ENCODE measurements around the gene TFAP2A.

TFAP2A gene

GRCh38 chr6:10425975-10426780, 11.3 kb upstream of the TFAP2A start:
- no peak for DNase-seq (ENCODE audit: low spot score)

GRCh38 chr6:10425176-10425974, 10.5 kb upstream of the TFAP2A start:
- no peak for DNase-seq (ENCODE audit: low spot score)

DNA sequence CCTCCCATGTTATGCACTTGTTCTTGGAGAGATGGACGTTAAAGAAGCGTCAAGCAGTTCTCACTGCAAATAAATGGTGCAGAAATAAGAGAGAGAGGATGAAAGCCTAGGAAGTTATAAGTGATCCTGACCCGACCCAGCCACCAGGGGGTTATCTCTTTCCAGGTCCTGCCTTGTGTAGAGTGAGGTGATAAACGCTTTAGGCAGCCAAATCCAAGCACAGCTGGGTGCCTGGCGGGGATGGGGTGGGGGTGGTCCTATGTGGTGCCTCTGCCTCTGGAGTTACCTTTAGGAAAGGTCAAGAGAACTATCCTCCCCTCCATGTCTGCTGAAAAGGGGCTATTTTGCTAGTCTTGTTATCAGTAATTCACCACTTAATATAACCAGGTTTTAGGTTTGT, 9.2 kb upstream of the TFAP2A start:
- DNase-seq (ENCODE audit: low spot score): no peak

DNA sequence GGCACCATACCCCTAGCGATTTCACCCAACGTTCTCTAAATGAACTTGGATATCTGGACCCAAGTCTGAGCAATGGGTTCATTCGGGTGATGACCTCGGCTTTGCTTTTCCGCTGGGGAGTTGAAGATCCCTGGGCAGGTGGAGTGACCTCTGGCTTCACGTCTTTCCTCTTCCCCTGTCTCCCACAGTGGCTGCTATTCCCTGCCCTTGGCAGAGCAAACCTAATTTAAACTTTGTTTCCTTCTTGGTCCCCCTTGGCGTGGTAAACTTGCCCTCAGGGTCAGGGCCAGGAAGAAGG, 7.8 kb upstream of the TFAP2A start:
- DNase-seq (ENCODE audit: low spot score): no peak

GRCh38 chr6:10421921-10422736, 7.3 kb upstream of the TFAP2A start:
- DNase-seq (ENCODE audit: low spot score): no peak

GRCh38 chr6:10421158-10421920, 6.5 kb upstream of the TFAP2A start:
- no peak for DNase-seq (ENCODE audit: low spot score)

GRCh38 chr6:10420546-10421157, 5.8 kb upstream of the TFAP2A start:
- DNase-seq (ENCODE audit: low spot score): no peak

DNA sequence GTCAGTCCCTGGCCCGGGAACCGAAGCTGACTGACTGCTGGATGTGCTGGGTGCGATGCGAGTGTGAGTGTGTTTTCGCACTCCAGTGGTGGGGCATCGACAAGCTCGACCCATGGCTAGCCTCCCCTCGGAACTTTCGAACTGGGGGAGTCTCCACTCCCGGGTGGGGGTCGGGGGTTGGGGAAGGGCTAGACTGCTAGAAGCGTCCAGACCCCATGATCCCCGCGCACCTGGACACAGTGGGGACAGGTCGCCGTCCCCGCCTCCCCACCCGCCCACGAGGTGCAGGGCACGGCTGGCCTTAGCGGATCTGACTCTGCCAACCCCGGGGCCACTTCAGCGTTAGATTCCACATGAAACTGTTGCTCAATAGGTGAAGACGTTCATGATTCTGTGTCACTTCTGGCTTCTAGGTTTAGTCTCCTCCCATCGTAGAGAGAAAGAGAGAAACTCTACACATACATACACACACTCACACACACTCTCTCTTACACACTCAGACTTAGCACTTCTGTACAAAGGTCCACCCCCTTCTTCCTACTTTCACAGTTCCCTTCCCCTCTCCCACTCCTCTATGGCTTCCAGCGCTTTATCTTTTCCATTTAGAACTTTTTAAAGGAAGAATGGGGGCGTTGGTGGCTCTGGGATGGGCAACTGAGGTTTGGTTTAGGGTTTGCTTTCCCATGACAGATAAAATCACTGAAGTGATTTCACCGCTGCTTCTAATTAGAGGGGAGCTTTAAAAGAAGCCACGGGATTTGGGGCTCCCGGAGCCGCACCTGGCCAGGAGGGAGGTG, 5.1 kb upstream of the TFAP2A start:
- no peak for DNase-seq (ENCODE audit: low spot score)

GRCh38 chr6:10418862-10419748, 4.2 kb upstream of the TFAP2A start:
- DNase-seq (ENCODE audit: low spot score): no peak

DNA sequence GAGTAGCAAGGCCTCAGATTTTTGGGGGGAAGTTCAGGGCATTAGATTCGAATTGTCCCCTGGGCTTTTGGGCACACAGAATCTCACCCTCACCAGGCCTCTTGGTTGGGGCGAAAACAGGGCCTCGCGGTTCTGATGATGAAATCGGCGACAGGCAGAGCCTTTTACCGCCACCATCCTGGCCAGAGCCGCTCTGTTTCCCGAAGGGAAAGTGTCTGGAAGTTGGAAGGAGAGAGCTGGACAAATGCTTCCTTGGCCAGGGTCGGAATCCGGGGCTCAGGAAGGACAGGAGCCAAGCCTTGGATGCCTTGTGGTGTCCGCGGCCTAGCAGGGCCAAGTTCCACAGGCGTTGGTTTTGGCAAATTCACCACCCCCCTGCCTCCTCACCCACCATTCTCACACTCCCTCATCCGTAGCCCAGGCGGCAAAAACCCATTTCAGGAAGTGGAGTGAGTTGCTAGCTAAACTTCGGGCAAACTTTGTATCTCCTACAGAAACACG, 3.5 kb upstream of the TFAP2A start:
- no peak for DNase-seq (ENCODE audit: low spot score)

GRCh38 chr6:10417681-10418104, 2.8 kb upstream of the TFAP2A start:
- DNase-seq (ENCODE audit: low spot score): no peak

DNA sequence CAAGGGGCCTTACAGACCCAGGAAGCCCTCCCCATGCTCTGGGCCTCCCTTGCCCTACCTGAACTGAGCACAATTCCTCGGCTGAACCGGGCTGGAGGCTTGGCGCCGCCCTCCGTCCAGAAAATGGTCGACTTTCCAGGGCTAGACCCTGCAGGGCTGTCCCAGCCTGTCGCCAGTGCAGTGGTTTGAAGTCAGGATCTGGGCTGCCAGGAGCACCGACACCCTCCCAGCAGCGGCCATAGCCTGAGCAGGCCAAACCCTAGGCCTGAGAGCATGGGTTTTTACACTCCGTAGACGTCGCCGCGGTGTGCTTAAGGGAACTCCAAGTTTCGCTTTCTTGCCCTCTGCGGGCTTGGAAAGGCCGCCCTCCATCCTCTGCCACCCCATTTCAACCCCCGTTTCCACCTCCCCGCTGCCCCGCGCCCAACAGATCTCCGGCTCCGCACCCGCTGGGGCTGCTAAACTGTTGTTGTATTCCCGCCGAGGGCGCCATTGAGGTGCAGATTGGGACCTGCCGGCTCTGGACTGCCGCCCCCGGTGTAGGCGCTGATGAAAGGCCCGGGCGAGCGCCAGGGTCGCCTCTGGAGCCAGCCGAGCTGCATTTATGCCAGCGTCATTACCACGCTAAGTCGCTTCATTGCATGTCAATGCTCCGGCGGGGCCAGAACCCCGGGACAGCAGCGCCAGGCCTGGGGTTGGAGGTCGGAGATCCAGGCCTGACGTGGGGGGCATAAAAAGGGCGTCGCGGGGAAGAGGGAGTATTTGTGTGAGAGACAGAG, 2.2 kb upstream of the TFAP2A start:
- no peak for DNase-seq (ENCODE audit: low spot score)

DNA sequence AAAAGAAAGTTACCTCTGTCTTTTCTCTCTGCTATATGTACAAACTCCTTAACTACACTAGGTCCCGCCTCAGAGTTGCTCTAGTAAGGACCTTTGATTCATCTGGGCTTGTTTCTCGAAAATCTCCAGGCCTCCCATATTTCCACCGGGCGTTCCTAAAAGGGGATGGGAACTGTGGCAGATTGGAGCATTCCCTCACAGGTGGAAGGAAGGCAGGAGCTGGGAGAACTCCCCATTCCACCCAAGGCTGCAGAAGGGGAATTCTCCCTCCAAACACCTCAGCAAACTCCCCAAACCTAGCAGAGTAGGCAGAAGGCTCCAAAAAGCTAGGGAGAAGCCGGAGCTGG, 1.6 kb upstream of the TFAP2A start:
- no peak for DNase-seq (ENCODE audit: low spot score)

DNA sequence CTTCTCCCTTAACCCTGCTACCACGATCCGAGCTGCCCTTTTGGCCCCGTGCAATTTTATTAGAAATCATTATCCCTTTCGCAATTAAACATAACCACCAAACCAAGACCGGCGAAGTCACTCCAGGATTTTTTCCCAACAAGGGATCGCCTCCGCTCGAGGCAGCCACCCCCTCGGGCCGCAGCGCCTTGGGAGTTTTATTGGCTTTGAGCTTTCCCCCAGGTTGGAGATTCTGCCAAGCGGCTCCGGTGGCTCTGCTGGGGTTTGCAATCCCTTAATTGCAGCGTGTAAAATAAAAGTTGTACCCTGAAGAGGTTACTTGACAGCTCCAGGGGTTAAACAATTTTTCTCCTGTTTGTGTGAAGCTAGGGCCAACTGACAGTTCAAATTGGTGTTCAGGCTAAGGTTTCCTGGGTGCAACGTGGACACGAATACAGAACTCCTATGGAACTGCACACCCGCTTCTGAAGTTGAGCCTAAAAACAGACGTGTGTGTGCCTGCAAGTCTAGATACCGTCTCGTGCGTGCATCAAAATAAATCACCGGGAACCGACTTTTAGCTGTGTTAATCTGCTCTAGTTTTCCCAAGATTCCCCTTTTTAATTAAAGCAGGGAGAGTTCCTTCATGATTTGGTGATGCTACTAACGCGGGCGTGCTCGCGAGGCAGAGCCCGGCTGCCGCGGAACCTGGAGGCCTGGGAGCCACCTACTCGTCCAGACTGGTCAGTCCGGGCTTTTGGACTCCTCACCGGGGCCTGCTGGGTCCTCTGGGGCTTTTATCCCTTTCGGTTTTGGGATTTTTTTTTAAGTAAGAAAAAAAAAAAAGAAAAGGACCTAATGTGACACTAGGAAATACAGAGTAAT, 975 bp upstream of the TFAP2A start:
- DNase-seq (ENCODE audit: low spot score): no peak

DNA sequence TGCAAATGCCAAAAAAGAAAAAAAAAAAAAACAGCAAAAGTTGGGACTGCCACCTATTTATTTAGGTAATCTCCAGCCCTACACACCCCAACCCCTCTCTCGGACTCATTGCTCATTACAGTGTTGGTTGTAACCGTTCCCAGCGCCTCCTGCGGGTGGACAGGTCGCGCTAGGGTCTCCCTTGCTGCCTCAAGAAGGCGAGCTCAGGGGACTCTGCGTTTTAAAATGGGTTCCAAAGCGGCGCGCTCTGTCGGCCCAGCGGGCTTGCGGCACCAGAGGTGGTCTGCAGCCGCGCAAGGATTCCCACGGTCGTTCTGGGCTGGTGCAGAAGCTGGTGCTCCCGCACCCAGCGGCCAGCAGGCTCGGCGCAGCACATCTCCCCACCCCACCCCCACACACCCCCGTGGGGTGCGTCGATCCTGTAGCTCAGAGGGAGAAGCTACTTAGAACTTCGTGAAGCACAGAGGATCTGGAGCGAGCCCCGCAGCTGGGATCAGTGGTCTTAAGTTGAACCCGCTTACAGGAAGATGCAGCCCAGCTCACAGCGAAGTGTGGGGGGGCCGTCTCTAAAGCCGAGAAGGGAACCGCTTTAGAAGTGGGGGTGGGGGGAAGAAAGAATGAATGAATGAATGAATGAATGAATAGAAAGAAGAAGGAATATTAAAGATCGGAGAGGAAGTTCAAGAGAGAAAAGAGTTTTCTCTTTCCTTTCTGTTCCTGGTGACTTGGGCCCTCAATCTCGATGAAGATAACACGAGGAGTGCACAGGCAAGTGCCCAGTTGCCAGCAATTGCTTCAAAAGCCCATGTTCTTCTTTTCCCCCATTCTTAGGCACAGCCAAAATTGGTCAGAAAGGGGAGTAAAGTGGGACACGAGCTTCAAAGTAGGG, 780 bp downstream of the TFAP2A start:
- DNase-seq (ENCODE audit: low spot score): no peak

DNA sequence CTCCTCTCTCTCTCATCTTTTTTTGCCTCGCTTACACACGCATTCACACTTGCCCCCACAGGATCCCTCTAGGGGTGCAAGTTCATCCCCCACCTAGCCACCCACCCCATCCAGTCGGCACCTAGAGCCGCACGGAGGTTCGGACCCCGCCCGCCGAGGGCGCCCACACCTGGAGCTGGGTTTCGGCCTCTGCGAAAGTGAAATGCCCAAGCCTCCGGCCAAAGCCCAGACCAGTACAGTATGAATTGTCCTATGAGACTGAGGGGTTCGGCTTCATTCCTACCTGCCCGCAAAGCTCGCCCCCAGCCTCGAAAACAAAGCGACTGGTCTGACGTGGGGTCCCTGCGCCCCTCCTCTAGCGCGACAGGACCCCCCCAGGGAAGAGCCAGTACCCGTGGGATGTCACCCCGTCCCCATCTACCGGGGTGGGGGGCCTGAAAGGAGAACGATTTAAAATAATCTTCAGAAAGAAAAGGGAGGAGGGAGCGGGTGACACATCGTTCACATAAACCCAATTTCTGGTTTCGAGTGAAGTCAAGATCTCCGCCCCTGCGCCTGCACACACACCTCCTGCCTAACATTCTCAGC, 1.5 kb downstream of the TFAP2A start:
- DNase-seq (ENCODE audit: low spot score): no peak

Data from putamen (tissue), 1 donor.